ENCODE results near the gene CACNA1G.

CACNA1G gene

DNA sequence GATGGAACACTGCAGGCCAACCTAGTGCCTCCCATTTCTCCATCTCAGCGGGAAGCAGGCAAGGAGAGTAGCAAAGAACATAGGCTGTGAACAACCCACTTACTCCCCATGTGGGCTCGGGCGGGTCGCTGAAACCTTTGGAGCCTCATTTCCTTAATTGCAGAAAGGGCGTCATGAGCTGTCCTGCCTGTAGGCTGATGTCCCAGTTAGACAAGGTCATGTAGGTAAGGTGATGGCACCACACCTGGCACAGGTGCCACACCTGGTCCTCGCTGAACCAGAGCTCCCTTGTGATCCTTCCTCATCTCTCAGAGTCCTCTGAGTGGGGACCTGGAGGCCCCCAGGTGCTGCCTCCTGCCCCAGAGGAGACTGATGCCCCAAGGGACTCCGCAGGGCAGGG, 97.1 kb downstream of the CACNA1G start:
- Histone ChIP-seq H3K4me1 (ENCODE audit: control insufficient read depth, insufficient read depth, low read length) (peaks cover 33% of the 10 kb centered on the region), H3K27me3 (ENCODE audit: control insufficient read depth, insufficient read depth, low read length) (no peaks in the 10 kb centered on the region), H3K9me3 (replicated peaks; ENCODE audit: low read length) (no peaks in the 10 kb centered on the region), H3K36me3 (ENCODE audit: insufficient read depth, low read length) (peaks cover 26% of the 10 kb centered on the region), H3K4me2 (ENCODE audit: low read length) (no peak overlapping the region), H3K9ac (ENCODE audit: low read depth, low read length) (no peak overlapping the region), H3K4me3 (ENCODE audit: low read length) (no peak overlapping the region)

DNA sequence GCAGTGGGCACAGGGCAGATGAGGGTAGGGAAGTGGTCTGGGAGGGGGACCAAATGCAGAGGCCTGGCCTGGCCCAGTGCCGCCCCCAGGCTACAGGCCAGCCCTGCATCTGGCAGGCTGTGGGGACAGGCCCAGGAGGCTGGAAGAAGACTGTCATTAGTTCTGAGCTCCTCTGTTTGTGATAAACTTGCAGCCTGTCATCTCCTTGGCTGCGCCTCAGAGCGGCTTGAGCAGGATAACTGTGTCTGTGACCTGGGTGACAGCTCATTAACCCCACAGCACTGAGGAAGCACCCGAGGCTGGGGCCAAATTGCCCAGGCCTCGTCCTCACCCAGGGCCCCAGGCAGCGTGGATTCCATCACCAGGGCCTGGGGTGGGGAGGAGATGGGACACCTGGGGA, 98.1 kb downstream of the CACNA1G start:
- Histone ChIP-seq H3K9me3 (replicated peaks; ENCODE audit: low read length) (no peaks in the 10 kb centered on the region), H3K36me3 (ENCODE audit: insufficient read depth, low read length) (peaks cover 27% of the 10 kb centered on the region), H3K4me3 (ENCODE audit: low read length) (no peak overlapping the region), H3K4me1 (ENCODE audit: control insufficient read depth, insufficient read depth, low read length) (peaks cover 36% of the 10 kb centered on the region), H3K27me3 (ENCODE audit: control insufficient read depth, insufficient read depth, low read length) (no peaks in the 10 kb centered on the region), H3K4me2 (ENCODE audit: low read length) (no peak overlapping the region), H3K9ac (ENCODE audit: low read depth, low read length) (no peak overlapping the region)

DNA sequence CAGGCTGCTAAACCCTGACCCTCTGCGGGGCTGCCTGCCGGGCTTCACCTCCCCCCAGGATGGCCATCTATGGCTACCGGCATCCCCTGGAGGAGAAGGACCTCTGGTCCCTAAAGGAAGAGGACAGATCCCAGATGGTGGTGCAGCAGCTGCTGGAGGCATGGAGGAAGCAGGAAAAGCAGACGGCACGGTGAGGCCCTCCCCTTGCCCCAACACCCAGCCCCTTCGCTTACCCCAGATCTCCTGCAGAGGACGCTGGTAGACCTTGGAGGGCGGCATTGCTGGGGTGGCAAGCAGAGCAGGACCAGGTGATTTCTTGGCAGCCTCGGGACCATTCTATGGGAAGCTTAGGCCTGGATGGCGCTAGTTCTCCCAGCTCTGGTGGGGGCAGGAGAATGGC, 98.7 kb downstream of the CACNA1G start:
- Histone ChIP-seq H3K4me3 (ENCODE audit: low read length) (no peak overlapping the region), H3K4me1 (ENCODE audit: control insufficient read depth, insufficient read depth, low read length) (peaks cover 36% of the 10 kb centered on the region), H3K9ac (ENCODE audit: low read depth, low read length) (no peak overlapping the region), H3K9me3 (replicated peaks; ENCODE audit: low read length) (no peaks in the 10 kb centered on the region), H3K36me3 (ENCODE audit: insufficient read depth, low read length) (peaks cover 33% of the 10 kb centered on the region), H3K27me3 (ENCODE audit: control insufficient read depth, insufficient read depth, low read length) (no peaks in the 10 kb centered on the region), H3K4me2 (ENCODE audit: low read length) (no peak overlapping the region)

DNA sequence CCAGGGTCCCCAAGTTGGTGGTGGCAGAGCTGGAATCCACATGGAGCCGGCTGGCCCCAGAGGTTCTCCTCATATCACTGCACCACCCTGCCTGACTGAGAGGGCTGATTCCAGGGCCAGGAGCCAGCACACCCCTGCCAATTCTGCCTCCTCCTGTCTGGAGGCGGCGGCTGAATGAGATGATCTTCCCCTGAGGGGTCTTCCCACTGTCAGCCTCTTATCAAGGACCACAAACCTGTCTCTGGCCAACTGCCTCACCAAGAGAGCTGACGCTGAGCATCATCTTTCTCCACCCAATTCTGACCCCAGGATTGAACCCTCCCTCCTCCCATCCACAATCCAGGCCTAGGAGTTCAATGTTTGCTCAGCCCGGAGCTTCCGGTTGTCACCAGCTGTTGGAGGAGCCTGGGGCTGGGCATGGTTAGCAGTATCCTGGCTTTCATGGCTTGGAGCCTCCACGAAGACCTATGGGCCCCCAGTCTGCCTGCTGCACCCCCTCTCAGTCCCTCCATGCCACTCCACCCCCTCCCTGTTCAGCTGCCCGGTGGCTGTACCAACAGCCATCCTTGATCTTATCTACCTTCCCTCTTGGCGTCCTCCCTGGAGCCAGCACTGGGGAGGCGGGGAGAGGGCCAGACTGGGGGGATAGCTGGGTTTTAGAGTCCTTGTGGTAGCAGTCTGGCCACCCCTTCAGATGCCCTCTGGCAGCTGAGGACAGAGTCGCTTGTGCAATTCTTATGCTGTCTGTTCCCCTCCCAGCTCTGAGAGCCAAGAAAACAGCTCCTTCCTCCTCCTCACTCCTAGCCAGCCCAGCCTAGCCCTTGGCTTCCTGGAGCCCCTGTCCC, 99.7 kb downstream of the CACNA1G start:
- Histone ChIP-seq H3K4me1 (ENCODE audit: control insufficient read depth, insufficient read depth, low read length) (peaks cover 36% of the 10 kb centered on the region), H3K4me2 (ENCODE audit: low read length) (peak overlapping the region; percentile 47), H3K9ac (ENCODE audit: low read depth, low read length) (peak overlapping the region; percentile 63), H3K9me3 (replicated peaks; ENCODE audit: low read length) (no peaks in the 10 kb centered on the region), H3K4me3 (ENCODE audit: low read length) (peak overlapping the region; percentile 34), H3K36me3 (ENCODE audit: insufficient read depth, low read length) (peaks cover 33% of the 10 kb centered on the region), H3K27me3 (ENCODE audit: control insufficient read depth, insufficient read depth, low read length) (no peaks in the 10 kb centered on the region)

DNA sequence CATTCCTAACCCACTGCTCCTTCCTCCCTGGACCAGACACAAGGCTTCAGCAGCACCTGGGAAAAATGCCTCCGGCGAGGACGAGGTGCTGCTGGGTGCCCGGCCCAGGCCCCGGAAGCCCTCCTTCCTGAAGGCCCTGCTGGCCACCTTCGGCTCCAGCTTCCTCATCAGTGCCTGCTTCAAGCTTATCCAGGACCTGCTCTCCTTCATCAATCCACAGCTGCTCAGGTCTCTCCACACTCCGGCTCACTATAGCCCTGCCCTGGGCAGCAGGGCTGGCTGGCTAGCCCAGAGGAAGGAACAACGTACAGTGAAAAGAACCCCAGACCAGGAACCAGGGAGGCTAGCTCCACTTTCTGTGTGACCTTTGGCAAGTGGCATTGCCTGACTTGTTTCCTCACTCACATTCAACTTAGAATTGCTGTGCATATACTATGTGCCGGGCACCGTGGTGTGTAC, 100.4 kb downstream of the CACNA1G start:
- Histone ChIP-seq H3K27me3 (ENCODE audit: control insufficient read depth, insufficient read depth, low read length) (no peaks in the 10 kb centered on the region), H3K9me3 (replicated peaks; ENCODE audit: low read length) (no peaks in the 10 kb centered on the region), H3K9ac (ENCODE audit: low read depth, low read length) (peak overlapping the region; percentile 63), H3K36me3 (ENCODE audit: insufficient read depth, low read length) (peaks cover 33% of the 10 kb centered on the region), H3K4me3 (ENCODE audit: low read length) (peak overlapping the region; percentile 34), H3K4me1 (ENCODE audit: control insufficient read depth, insufficient read depth, low read length) (peaks cover 36% of the 10 kb centered on the region), H3K4me2 (ENCODE audit: low read length) (peak overlapping the region; percentile 47)

GRCh38 chr17:50661348-50661747, 100.8 kb downstream of the CACNA1G start:
- Histone ChIP-seq H3K9me3 (replicated peaks; ENCODE audit: low read length) (no peaks in the 10 kb centered on the region), H3K4me3 (ENCODE audit: low read length) (peak overlapping the region; percentile 14), H3K36me3 (ENCODE audit: insufficient read depth, low read length) (peaks cover 33% of the 10 kb centered on the region), H3K9ac (ENCODE audit: low read depth, low read length) (peak overlapping the region; percentile 63), H3K27me3 (ENCODE audit: control insufficient read depth, insufficient read depth, low read length) (no peaks in the 10 kb centered on the region), H3K4me2 (ENCODE audit: low read length) (peak overlapping the region; percentile 69), H3K4me1 (ENCODE audit: control insufficient read depth, insufficient read depth, low read length) (peaks cover 36% of the 10 kb centered on the region)

- Histone ChIP-seq H3K9ac (ENCODE audit: low read depth, low read length) (peak overlapping the region; percentile 63), H3K36me3 (ENCODE audit: insufficient read depth, low read length) (peaks cover 32% of the 10 kb centered on the region), H3K4me3 (ENCODE audit: low read length) (peak overlapping the region; percentile 16), H3K4me1 (ENCODE audit: control insufficient read depth, insufficient read depth, low read length) (peaks cover 36% of the 10 kb centered on the region), H3K27me3 (ENCODE audit: control insufficient read depth, insufficient read depth, low read length) (no peaks in the 10 kb centered on the region), H3K9me3 (replicated peaks; ENCODE audit: low read length) (no peaks in the 10 kb centered on the region), H3K4me2 (ENCODE audit: low read length) (peak overlapping the region; percentile 69)
Measured at GRCh38 chr17:50661795-50662391, 101.4 kb downstream of the CACNA1G start.

DNA sequence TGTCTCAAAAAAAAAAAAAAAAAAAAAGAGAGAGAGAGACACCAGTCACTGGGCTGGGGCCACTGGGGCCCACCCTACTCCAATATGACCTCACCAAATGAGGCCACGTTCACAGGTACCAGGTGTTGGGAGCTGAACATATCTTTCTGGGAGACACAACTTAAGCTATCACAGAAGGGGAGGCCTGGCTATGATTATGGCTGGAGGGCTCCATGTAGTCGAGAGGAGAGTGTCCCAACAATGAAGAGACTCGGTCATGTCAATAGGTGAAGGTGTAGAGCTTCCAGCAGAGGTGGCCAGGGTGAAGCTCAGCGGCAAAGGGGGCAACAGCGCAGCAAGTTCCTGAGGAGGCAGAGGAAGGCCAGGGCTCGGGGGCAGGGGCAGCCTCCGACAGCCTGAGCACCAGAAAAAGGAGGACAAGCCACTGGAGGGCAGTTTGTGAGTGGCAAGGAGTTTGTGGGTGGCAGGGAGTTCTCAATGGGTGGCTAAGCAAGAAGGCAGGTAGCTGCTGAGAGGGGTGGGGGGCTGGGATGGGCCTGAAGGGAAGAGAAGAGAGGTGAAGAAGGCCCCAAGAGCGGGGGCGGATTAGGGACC, 102.2 kb downstream of the CACNA1G start:
- Histone ChIP-seq H3K4me1 (ENCODE audit: control insufficient read depth, insufficient read depth, low read length) (peaks cover 42% of the 10 kb centered on the region), H3K9me3 (replicated peaks; ENCODE audit: low read length) (no peaks in the 10 kb centered on the region), H3K4me3 (ENCODE audit: low read length) (no peak overlapping the region), H3K36me3 (ENCODE audit: insufficient read depth, low read length) (peaks cover 31% of the 10 kb centered on the region), H3K4me2 (ENCODE audit: low read length) (no peak overlapping the region), H3K9ac (ENCODE audit: low read depth, low read length) (no peak overlapping the region), H3K27me3 (ENCODE audit: control insufficient read depth, insufficient read depth, low read length) (no peaks in the 10 kb centered on the region)

GRCh38 chr17:50663812-50664374, 103.4 kb downstream of the CACNA1G start:
- H3K36me3 ChIP-seq (ENCODE audit: insufficient read depth, low read length): peaks cover 39% of the 10 kb centered on the region
- no peak overlapping the region for H3K4me2 ChIP-seq (ENCODE audit: low read length)
- peaks cover 54% of the 10 kb centered on the region for H3K4me1 ChIP-seq (ENCODE audit: control insufficient read depth, insufficient read depth, low read length)
- no peak overlapping the region for H3K4me3 ChIP-seq (ENCODE audit: low read length)
- no peaks in the 10 kb centered on the region for H3K27me3 ChIP-seq (ENCODE audit: control insufficient read depth, insufficient read depth, low read length)
- no peaks in the 10 kb centered on the region for H3K9me3 ChIP-seq (replicated peaks; ENCODE audit: low read length)
- no peak overlapping the region for H3K9ac ChIP-seq (ENCODE audit: low read depth, low read length)

DNA sequence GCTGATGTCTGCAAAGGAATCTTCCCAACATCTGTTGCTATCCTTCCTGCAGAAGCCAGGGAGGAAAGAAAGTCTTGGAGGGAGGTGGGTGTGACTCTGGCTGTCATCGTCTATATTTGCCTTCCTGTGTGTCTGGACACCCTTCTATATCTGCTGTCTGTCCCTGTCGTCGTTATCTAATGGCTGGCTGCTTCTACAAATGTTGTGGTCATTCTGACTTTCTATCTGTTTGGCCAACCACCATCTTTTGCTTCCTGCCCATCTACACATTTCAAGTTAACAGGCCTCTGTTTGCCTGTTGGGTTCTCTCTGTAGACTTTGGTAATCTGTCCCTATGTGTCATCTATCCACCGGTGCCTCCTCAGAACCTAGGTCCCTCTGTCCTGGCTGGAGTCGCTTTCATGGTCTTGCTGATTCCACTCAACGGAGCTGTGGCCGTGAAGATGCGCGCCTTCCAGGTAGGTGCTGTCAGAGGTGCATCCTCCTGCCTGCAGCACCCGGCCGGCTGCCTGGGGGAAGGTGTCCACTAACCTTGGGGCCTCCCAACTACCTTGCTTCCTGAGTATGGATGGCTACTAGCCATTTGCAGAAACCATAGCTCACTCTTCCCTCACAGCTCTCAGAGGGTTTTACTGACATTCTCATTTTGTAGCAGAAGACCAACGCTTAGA, 104.4 kb downstream of the CACNA1G start:
- Histone ChIP-seq H3K27me3 (ENCODE audit: control insufficient read depth, insufficient read depth, low read length) (no peaks in the 10 kb centered on the region), H3K9me3 (replicated peaks; ENCODE audit: low read length) (no peaks in the 10 kb centered on the region), H3K4me1 (ENCODE audit: control insufficient read depth, insufficient read depth, low read length) (peaks cover 47% of the 10 kb centered on the region), H3K4me3 (ENCODE audit: low read length) (no peak overlapping the region), H3K9ac (ENCODE audit: low read depth, low read length) (no peak overlapping the region), H3K4me2 (ENCODE audit: low read length) (no peak overlapping the region), H3K36me3 (ENCODE audit: insufficient read depth, low read length) (peaks cover 32% of the 10 kb centered on the region)

DNA sequence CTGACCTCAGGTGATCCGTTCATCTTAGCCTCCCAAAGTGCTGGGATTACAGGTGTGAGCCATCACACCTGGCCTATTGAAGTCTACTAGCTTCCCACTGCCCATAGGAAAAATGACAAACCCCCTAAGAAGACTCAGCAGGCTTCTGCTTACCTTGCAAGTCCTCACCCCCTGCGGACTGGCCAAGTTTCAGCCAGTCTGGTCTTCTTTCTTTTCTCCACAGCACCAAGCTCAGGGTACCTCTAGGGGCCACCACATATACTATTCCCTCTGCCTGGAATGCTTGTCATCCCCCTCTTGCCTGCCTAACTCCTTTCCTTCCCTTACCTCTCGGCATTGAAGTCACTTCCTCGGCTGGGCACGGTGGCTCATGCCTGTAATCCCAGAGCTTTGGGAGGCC, 105.3 kb downstream of the CACNA1G start:
- H3K4me2 ChIP-seq (ENCODE audit: low read length): no peak overlapping the region
- no peak overlapping the region for H3K4me3 ChIP-seq (ENCODE audit: low read length)
- H3K9ac ChIP-seq (ENCODE audit: low read depth, low read length): no peak overlapping the region
- peaks cover 46% of the 10 kb centered on the region for H3K4me1 ChIP-seq (ENCODE audit: control insufficient read depth, insufficient read depth, low read length)
- H3K27me3 ChIP-seq (ENCODE audit: control insufficient read depth, insufficient read depth, low read length): no peaks in the 10 kb centered on the region
- H3K9me3 ChIP-seq (replicated peaks; ENCODE audit: low read length): no peaks in the 10 kb centered on the region
- H3K36me3 ChIP-seq (ENCODE audit: insufficient read depth, low read length): peaks cover 30% of the 10 kb centered on the region

All from skeletal muscle satellite cell (primary cell).